Lower leg skin (tissue), 4 donors: ENCODE data around the gene NTHL1. TPM values are rescaled to one million over a fixed set of nuclear protein-coding genes. Genes with fewer than 3 reads are reported as not detected.

ENCODE experiments used
- DNase-seq, 2 donors: peaks; one replicate each; pipeline ENCODE4 v3.0.0-alpha.2; 2019; ENCODE audit warnings: low spot score in 2 of 2
- H3K4me3 ChIP-seq: fragments of 200-600 bp; sonication (generic); 2 replicates; pipeline ENCODE4 v1.5.1; 2017; ENCODE audit warnings: mild to moderate bottlenecking, low read depth; ENCODE audit not compliant: poor library complexity, severe bottlenecking
- POLR2A ChIP-seq, 2 donors: fragments of 450-650 bp; IDR thresholded peaks; one replicate each; pipeline ENCODE4 v1.6.1; 2016 to 2017; ENCODE audit warnings: antibody characterized with exemption in 2 of 2, mild to moderate bottlenecking in 1 of 2, moderate library complexity in 1 of 2
- WGBS, 2 donors: methylation state at CpG; one replicate each; pipeline ENCODE4 v1.1.5; 2018; 5-methylcytosine and 5-hydroxymethylcytosine counted together
- intact Hi-C: fragments of 100-400 bp; cut with DNase I; formaldehyde crosslinking; loops from one replicate; pipeline ENCODE4 v1.15.0; 2023; ENCODE audit warnings: low total_unique reads
- total RNA-seq, 4 donors: library from RNA; depleted of rRNA; stranded (reverse); fragments of >200 nt; gene quantifications; one replicate each; pipeline ENCODE4 v1.1.0, GENCODE V29; 2016
- TF ChIP-seq, protein P1 (sequence below), 3 donors: fragments of 450-650 bp; IDR thresholded peaks; one replicate each; pipeline ENCODE4 v1.5.1; 2016; ENCODE audit warnings: antibody characterized with exemption in 3 of 3, mild to moderate bottlenecking in 3 of 3, moderate library complexity in 2 of 3

The NTHL1 gene
- total RNA-seq, 4 donors from 2014 or later, result 5.8 to 29.9 (median 21.5) TPM

DNA sequence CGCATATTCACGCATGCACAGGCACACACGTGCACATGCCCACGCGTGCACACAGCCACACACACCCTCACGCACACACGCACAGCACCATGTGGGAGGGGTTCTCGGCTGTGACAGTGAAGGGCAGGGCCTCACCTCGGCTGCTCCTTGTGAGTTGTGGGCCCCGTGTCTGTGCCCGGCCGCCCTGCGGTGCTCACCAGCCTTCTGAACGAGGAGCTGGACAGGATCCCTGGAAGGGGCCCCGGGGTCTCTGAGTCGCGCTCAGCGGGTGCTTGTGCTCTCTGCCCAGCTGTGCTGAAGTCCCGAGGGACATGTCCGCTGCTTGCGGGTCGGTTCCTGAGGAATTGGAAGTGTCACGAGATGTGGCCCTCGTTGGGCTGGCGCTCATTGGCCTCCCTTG lies 16.2 kb upstream of the NTHL1 start:
- DNase-seq, result no peak
- intact Hi-C loops, result no loop called here
- no peak overlapping the region for H3K4me3 ChIP-seq
- TF ChIP-seq, protein P1, sequence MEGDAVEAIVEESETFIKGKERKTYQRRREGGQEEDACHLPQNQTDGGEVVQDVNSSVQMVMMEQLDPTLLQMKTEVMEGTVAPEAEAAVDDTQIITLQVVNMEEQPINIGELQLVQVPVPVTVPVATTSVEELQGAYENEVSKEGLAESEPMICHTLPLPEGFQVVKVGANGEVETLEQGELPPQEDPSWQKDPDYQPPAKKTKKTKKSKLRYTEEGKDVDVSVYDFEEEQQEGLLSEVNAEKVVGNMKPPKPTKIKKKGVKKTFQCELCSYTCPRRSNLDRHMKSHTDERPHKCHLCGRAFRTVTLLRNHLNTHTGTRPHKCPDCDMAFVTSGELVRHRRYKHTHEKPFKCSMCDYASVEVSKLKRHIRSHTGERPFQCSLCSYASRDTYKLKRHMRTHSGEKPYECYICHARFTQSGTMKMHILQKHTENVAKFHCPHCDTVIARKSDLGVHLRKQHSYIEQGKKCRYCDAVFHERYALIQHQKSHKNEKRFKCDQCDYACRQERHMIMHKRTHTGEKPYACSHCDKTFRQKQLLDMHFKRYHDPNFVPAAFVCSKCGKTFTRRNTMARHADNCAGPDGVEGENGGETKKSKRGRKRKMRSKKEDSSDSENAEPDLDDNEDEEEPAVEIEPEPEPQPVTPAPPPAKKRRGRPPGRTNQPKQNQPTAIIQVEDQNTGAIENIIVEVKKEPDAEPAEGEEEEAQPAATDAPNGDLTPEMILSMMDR (IDR thresholded peaks at IDR 0.05), result no peak
- TF ChIP-seq POLR2A (IDR thresholded peaks at IDR 0.05), result no peak
- 86 to 90% methylated on average over 19 to 25 of the region's 25 CpGs for WGBS, 2 donors

DNA sequence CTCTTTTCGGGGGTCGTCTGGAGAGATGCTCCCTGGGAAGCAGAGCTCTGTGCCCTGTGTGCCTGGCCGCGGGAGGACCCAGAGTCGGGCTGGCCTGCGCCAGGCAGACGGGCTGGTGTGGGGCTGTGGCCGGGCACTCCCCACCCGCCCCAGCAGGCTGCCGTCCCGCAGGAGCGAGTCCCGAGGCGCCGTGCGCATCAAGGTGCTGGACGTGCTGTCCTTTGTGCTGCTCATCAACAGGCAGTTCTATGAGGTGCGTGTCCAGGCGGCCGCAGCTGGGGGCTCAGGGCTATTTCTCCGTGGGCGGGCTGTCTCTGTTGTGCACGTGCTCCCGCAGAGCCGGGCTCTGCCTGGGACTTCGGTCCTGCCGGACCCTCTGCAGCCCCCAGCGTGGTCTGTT lies 15.2 kb upstream of the NTHL1 start:
- DNase-seq, result no peak
- intact Hi-C loops, result no loop called here

DNA sequence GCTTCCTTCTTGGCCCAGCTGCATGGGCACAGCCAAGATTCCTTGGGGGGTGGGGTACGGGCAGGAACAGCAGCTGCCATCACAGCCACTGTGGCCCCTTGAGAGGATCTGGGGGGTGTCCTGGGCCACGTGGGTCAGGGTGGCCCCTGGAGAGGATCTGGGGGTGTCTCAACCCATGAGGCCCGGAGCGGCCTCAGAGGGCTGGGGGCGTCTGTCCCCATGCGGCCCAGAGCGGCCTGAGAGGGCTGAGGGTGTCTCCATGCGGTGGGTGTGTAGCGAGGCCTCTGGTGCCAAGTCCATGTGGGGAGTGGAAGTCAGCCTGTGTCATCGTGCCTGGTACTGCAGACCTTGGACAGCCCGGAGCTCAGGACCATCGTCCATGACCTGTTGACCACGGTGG lies 13.9 kb upstream of the NTHL1 start:
- intact Hi-C loops, result no loop called here
- 89 to 92% methylated on average over 4 to 13 of the region's 13 CpGs for WGBS, 2 donors
- TF ChIP-seq POLR2A (IDR thresholded peaks at IDR 0.05), result no peak
- TF ChIP-seq, protein P1 (IDR thresholded peaks at IDR 0.05), result no peak
- DNase-seq, result no peak
- H3K4me3 ChIP-seq, result no peak overlapping the region

More for the DNA sequence above, 15.2 kb upstream of the NTHL1 start:
- no peak for TF ChIP-seq POLR2A (IDR thresholded peaks at IDR 0.05)
- TF ChIP-seq, protein P1 (IDR thresholded peaks at IDR 0.05), result no peak
- H3K4me3 ChIP-seq, result no peak overlapping the region
- WGBS, 2 donors, result 90 to 96% methylated on average over 2 to 24 of the region's 28 CpGs

DNA sequence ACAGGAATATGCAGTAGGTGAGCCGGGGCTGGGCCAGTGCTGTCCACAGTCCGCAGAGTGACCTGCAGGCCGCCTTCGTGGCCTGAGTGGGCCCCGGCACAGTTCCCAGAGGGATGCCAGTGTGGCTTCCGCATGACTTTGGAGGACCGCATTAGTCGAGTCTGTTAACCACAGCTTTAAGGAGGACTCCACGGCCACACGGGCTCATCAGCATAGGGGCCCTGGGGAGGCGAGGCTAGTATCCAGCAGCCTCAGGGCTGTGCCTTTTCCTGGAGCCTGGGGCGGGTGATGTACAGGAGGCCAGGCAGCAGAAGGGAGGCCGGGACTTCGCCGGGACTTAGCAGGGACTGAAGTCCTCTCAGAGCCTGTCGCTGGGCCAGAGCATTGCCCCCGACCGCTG lies 13.4 kb upstream of the NTHL1 start:
- H3K4me3 ChIP-seq, result no peak overlapping the region
- 92 to 95% methylated on average over 10 to 18 of the region's 18 CpGs for WGBS, 2 donors
- no peak for DNase-seq
- intact Hi-C loops, result no loop called here
- TF ChIP-seq POLR2A (IDR thresholded peaks at IDR 0.05), result no peak
- TF ChIP-seq, protein P1 (IDR thresholded peaks at IDR 0.05), result no peak

DNA sequence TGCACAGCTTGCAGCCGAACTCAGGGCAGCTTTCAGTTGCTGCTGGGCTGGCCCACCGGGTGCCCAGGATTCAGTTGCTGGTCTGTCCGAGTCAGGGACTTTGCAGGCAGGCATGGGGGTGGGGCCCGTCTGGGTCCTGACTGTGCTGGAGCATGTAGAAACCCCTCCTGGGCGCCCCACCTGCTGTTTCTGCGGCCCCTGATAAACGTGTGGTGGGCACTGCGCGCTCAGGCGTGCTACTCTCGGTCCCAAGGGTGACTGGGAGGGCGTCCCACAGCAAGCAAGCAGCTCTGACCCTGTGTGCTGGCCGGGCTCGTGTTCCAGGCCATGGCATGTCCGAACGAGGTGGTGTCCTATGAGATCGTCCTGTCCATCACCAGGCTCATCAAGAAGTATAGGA lies 12.7 kb upstream of the NTHL1 start:
- WGBS, 2 donors, result 81 to 89% methylated on average over 15 to 17 of the region's 17 CpGs
- TF ChIP-seq POLR2A (IDR thresholded peaks at IDR 0.05), result no peak
- TF ChIP-seq, protein P1 (IDR thresholded peaks at IDR 0.05), result no peak
- no peak overlapping the region for H3K4me3 ChIP-seq
- DNase-seq, result no peak
- intact Hi-C loops, result no loop called here

DNA sequence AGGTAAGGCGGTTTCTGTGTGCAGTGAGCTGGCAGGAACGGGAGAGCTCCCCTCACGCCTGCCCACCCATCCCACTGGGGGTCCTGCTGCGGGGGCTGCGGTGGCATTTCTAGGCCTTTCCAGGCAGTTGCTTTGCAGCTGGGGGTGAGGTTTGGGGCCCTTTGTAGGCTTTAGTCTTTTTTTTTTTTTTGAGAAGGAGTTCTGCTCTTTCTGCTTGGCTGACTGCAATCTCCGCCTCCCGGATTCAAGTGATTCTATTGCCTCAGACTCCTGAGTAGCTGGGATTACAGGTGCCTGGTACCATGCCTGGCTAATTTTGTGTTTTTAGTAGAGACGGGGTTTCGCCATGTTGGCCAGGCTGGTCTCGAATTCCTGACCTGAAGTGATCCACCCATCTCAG lies 11.2 kb upstream of the NTHL1 start:
- intact Hi-C loops, result no loop called here
- no peak for TF ChIP-seq POLR2A (IDR thresholded peaks at IDR 0.05)
- TF ChIP-seq, protein P1 (IDR thresholded peaks at IDR 0.05), result no peak
- WGBS, 2 donors, result 93 to 96% methylated on average over 10 of the region's 10 CpGs
- no peak overlapping the region for H3K4me3 ChIP-seq
- no peak for DNase-seq
